DMS79 treated with DMSO at 0.1 percent for 48 hours (cell line): ENCODE data around the gene SMIM43.

ENCODE experiments used
- DNase-seq: peaks from one replicate; lab custom pipeline; 2025; lab: John Stamatoyannopoulos, UW

The SMIM43 gene

GRCh38 chr4:121764702-121765367, at the start of gene SMIM43:
Gene SMIM43, minus strand, starts transcription at chr4:121765164. Its CDS starts 59 bp downstream, at chr4:121765105.
- DNase-seq = peak; percentile 1

GRCh38 chr4:121814756-121815155, 49.8 kb upstream of the SMIM43 start:
- DNase-seq = no peak

- no peak for DNase-seq
Observed at GRCh38 chr4:121811122-121811521, 46.2 kb upstream of the SMIM43 start.

- no peak for DNase-seq
Observed at GRCh38 chr4:121806411-121806810, 41.4 kb upstream of the SMIM43 start.

- DNase-seq = no peak
Observed at GRCh38 chr4:121801715-121802075, 36.7 kb upstream of the SMIM43 start.

GRCh38 chr4:121800961-121801714, 36.2 kb upstream of the SMIM43 start, which contains the start of gene EXOSC9:
Gene EXOSC9, plus strand, starts transcription at chr4:121801323. Its CDS starts 102 bp downstream, at chr4:121801425.
- DNase-seq = peak; percentile 67

- no peak for DNase-seq
Observed at GRCh38 chr4:121800638-121800960, 35.6 kb upstream of the SMIM43 start.

GRCh38 chr4:121799867-121800501, 35.0 kb upstream of the SMIM43 start:
- no peak for DNase-seq

GRCh38 chr4:121799208-121799823, 34.4 kb upstream of the SMIM43 start:
- no peak for DNase-seq

- DNase-seq = no peak
Observed at GRCh38 chr4:121796283-121796682, 31.3 kb upstream of the SMIM43 start.

- DNase-seq = no peak
Observed at GRCh38 chr4:121794505-121795188, 29.7 kb upstream of the SMIM43 start.

GRCh38 chr4:121792966-121793365, 28.0 kb upstream of the SMIM43 start:
- DNase-seq = no peak

GRCh38 chr4:121791481-121791880, 26.5 kb upstream of the SMIM43 start:
- DNase-seq = no peak

GRCh38 chr4:121790976-121791375, 26.0 kb upstream of the SMIM43 start:
- no peak for DNase-seq

- DNase-seq = no peak
Observed at GRCh38 chr4:121789960-121790829, 25.2 kb upstream of the SMIM43 start.

GRCh38 chr4:121789455-121789854, 24.5 kb upstream of the SMIM43 start:
- no peak for DNase-seq

- no peak for DNase-seq
Observed at GRCh38 chr4:121788896-121789295, 23.9 kb upstream of the SMIM43 start.

GRCh38 chr4:121786221-121786620, 21.3 kb upstream of the SMIM43 start:
- no peak for DNase-seq

GRCh38 chr4:121785479-121785878, 20.5 kb upstream of the SMIM43 start:
- no peak for DNase-seq

- DNase-seq = no peak
Observed at GRCh38 chr4:121784975-121785374, 20.0 kb upstream of the SMIM43 start.

GRCh38 chr4:121784401-121784800, 19.4 kb upstream of the SMIM43 start:
- no peak for DNase-seq
